Stomach (tissue), 9 donors: Measurements from ENCODE around the gene C22orf15. TPM values are rescaled to one million over a fixed set of nuclear protein-coding genes. Genes with fewer than 3 reads are reported as not detected.

Source experiments
- DNase-seq, 2 donors: peaks; one replicate each; pipeline versions ENCODE4 v3.0.0 to v3.0.0-alpha.2; 2013 to 2019
- H3K27ac ChIP-seq, 5 donors: fragments of 200-600 bp in 4 of 5; sonication (generic) in 4 of 5; one replicate each; pipeline ENCODE4 v1.5.1; 2013 to 2019; ENCODE audit warnings: mild to moderate bottlenecking in 1 of 5, moderate library complexity in 1 of 5
- H3K27me3 ChIP-seq, 3 donors: fragments of 200-600 bp; sonication (generic); one replicate each; pipeline ENCODE4 v1.5.1; 2017 to 2019; ENCODE audit warnings: mixed run types in 1 of 3
- H3K36me3 ChIP-seq, 4 donors: fragments of 200-600 bp; sonication (generic); 1 replicate in 3 of 4; 2 replicates in 1 of 4; pipeline ENCODE4 v1.5.1; 2016 to 2019
- H3K4me1 ChIP-seq, 4 donors: fragments of 200-600 bp; sonication (generic); one replicate each; pipeline ENCODE4 v1.5.1; 2016 to 2019
- H3K4me3 ChIP-seq, 4 donors: fragments of 200-600 bp; sonication (generic) in 3 of 4; one replicate each; pipeline ENCODE4 v1.5.1; 2016 to 2019; ENCODE audit warnings: mild to moderate bottlenecking in 1 of 4
- H3K9me3 ChIP-seq, 4 donors: fragments of 200-600 bp; sonication (generic); one replicate each; pipeline ENCODE4 v1.5.1; 2016 to 2019
- CTCF ChIP-seq, 7 experiments: fragments of 450-650 bp in 4 of 7; fragments of 200-600 bp in 3 of 7; sonication (generic) in 3 of 7; IDR thresholded peaks; one replicate each; pipeline ENCODE4 v1.5.1; 2016 to 2019; ENCODE audit warnings: antibody characterized with exemption in 7 of 7, control low read depth in 2 of 7, mild to moderate bottlenecking in 1 of 7
- EP300 ChIP-seq: sonication (generic); formaldehyde crosslinking; IDR thresholded peaks from one replicate; pipeline ENCODE4 v1.6.1; 2017; ENCODE audit warnings: antibody characterized with exemption
- POLR2A ChIP-seq, 4 donors: fragments of 450-650 bp; IDR thresholded peaks; one replicate each; pipeline ENCODE4 v1.6.1; 2016; ENCODE audit warnings: antibody characterized with exemption in 4 of 4, control low read depth in 2 of 4, mild to moderate bottlenecking in 1 of 4, moderate library complexity in 1 of 4
- POLR2AphosphoS5 ChIP-seq, 3 donors: sonication (generic); formaldehyde crosslinking; IDR thresholded peaks; one replicate each; pipeline ENCODE4 v1.6.1; 2016; ENCODE audit warnings: antibody characterized with exemption in 3 of 3
- WGBS, 5 donors: extraction: QIAGEN DNeasy Blood & Tissue Kit in 3 of 5; methylation state at CpG; one replicate each; pipeline versions ENCODE4 v1.1.5 to v1.1.7; 2013 to 2018; 5-methylcytosine and 5-hydroxymethylcytosine counted together
- intact Hi-C: fragments of 100-400 bp; cut with DNase I; formaldehyde crosslinking; loops from one replicate; pipeline ENCODE4 v1.15.1; 2023; ENCODE audit warnings: low total_unique reads
- polyA plus RNA-seq, 3 donors: library from polyadenylated mRNA; stranded (reverse); fragments of 200-250 nt; gene quantifications; one replicate each; pipeline ENCODE4 v1.2.3, GENCODE V29; 2013
- total RNA-seq, 5 donors: library from RNA; depleted of rRNA; stranded (reverse); fragments of >200 nt; gene quantifications; one replicate each; pipeline versions ENCODE4 v1.1.0 to v1.2.3, GENCODE V29; 2014 to 2016
- donor health status: healthy with polysubstance abuse.
- donor health status: Bipolar disorder and iron deficiency.
- donor health status: healthy.

Gene C22orf15
- total and polyA plus RNA-seq, 8 donors, result 0.05 TPM; not detected in 7

GRCh38 chr22:23777776-23778576 lies 15.2 kb downstream of the C22orf15 start:
- no peak for TF ChIP-seq POLR2A (IDR thresholded peaks at IDR 0.05)
- no peak for TF ChIP-seq EP300
- TF ChIP-seq CTCF (IDR thresholded peaks at IDR 0.05), result no peak
- TF ChIP-seq POLR2AphosphoS5 (IDR thresholded peaks at IDR 0.05), result no peak
- peaks cover 0 to 4% (median 0%) of the 10 kb centered on the region in 3 donors for H3K27me3 ChIP-seq
- H3K27ac ChIP-seq, result peak overlapping the region in 2 of 5 donors; percentile 17 to 38
- peaks cover 14 to 37% (median 26%) of the 10 kb centered on the region in 4 donors for H3K4me1 ChIP-seq
- peak in 1 of 2 donors; percentile 58 for DNase-seq
- H3K9me3 ChIP-seq, result no peaks in the 10 kb centered on the region
- 79 to 85% (median 84%) methylated on average over 9 to 11 of the region's 11 CpGs for WGBS, 5 donors
- intact Hi-C loops, result no loop called here
- no peaks in the 10 kb centered on the region for H3K36me3 ChIP-seq
- no peak overlapping the region for H3K4me3 ChIP-seq

GRCh38 chr22:23778577-23778900 lies 15.7 kb downstream of the C22orf15 start:
- peaks cover 8 to 33% (median 23%) of the 10 kb centered on the region in 4 donors for H3K4me1 ChIP-seq
- TF ChIP-seq CTCF (IDR thresholded peaks at IDR 0.05) (no peak), POLR2A (IDR thresholded peaks at IDR 0.05) (no peak), EP300 (no peak), POLR2AphosphoS5 (IDR thresholded peaks at IDR 0.05) (no peak)
- H3K27me3 ChIP-seq, result no peaks in the 10 kb centered on the region
- no peaks in the 10 kb centered on the region for H3K36me3 ChIP-seq
- intact Hi-C loops, result no loop called here
- 74 to 87% (median 81%) methylated on average over 3 of the region's 3 CpGs for WGBS, 5 donors
- no peak overlapping the region for H3K4me3 ChIP-seq
- DNase-seq, result no peak
- H3K27ac ChIP-seq, result peak overlapping the region in 1 of 5 donors; percentile 38
- no peaks in the 10 kb centered on the region for H3K9me3 ChIP-seq

- Histone ChIP-seq H3K4me3 (no peak overlapping the region), H3K36me3 (no peaks in the 10 kb centered on the region), H3K9me3 (no peaks in the 10 kb centered on the region), H3K27me3 (no peaks in the 10 kb centered on the region), H3K4me1 (peaks cover 4 to 33% (median 23%) of the 10 kb centered on the region in 4 donors), H3K27ac (no peak overlapping the region)
- peak in 1 of 2 donors; percentile 1 for DNase-seq
- intact Hi-C loops, result no loop called here
- TF ChIP-seq EP300, result no peak
- no peak for TF ChIP-seq CTCF (IDR thresholded peaks at IDR 0.05)
- TF ChIP-seq POLR2A (IDR thresholded peaks at IDR 0.05), result no peak
- 83 to 95% (median 92%) methylated on average over 10 to 16 of the region's 16 CpGs for WGBS, 5 donors
These were observed 16.3 kb downstream of the C22orf15 start for GRCh38 chr22:23779083-23779482.

GRCh38 chr22:23779731-23780130 lies 16.9 kb downstream of the C22orf15 start:
- H3K4me3 ChIP-seq, result no peak overlapping the region
- H3K9me3 ChIP-seq, result no peaks in the 10 kb centered on the region
- TF ChIP-seq POLR2A (IDR thresholded peaks at IDR 0.05) (no peak), POLR2AphosphoS5 (IDR thresholded peaks at IDR 0.05) (no peak), EP300 (no peak), CTCF (IDR thresholded peaks at IDR 0.05) (no peak)
- no peaks in the 10 kb centered on the region for H3K36me3 ChIP-seq
- 67 to 92% (median 86%) methylated on average over 1 to 5 of the region's 5 CpGs for WGBS, 5 donors
- peak in 1 of 2 donors; percentile 0 for DNase-seq
- no peak overlapping the region for H3K27ac ChIP-seq
- H3K27me3 ChIP-seq, result no peaks in the 10 kb centered on the region
- intact Hi-C loops, result no loop called here
- peaks cover 4 to 33% (median 22%) of the 10 kb centered on the region in 4 donors for H3K4me1 ChIP-seq
